Fibroblast of lung (primary cell): ENCODE results near the gene TLR1. TPM values are rescaled to one million over a fixed set of nuclear protein-coding genes. Genes with fewer than 3 reads are reported as not detected.

ENCODE experiments used
- DNase-seq, 2 donors: peaks; one replicate each; pipeline versions ENCODE4 v3.0.0 to v3.0.0-alpha.2; 2010; ENCODE audit warnings: low read depth in 2 of 2
- H2AFZ ChIP-seq: 2 replicates; pipeline ENCODE4 v1.5.1; 2012; ENCODE audit warnings: low read length, control low read depth, inconsistent platforms
- H3K27ac ChIP-seq: 2 replicates; pipeline ENCODE4 v1.5.1; 2011; ENCODE audit warnings: low read length, control low read depth; ENCODE audit not compliant: insufficient read depth
- H3K27me3 ChIP-seq: 2 replicates; pipeline ENCODE4 v1.5.1; 2011; ENCODE audit warnings: mild to moderate bottlenecking, low read length; ENCODE audit not compliant: control insufficient read depth, insufficient read depth
- H3K36me3 ChIP-seq: 2 replicates; pipeline ENCODE4 v1.5.1; 2011; ENCODE audit warnings: low read length; ENCODE audit not compliant: control insufficient read depth, insufficient read depth
- H3K4me1 ChIP-seq: 2 replicates; pipeline ENCODE4 v1.5.1; 2011; ENCODE audit warnings: low read length; ENCODE audit not compliant: control insufficient read depth, insufficient read depth; ENCODE audit errors: extremely low read depth
- H3K4me2 ChIP-seq: 2 replicates; pipeline ENCODE4 v1.5.1; 2011; ENCODE audit warnings: low read length, control low read depth; ENCODE audit not compliant: insufficient read depth; ENCODE audit errors: extremely low read depth
- H3K4me3 ChIP-seq, 4 experiments: fragments of 200-600 bp in 1 of 4; sonication (generic) in 1 of 4; replicated peaks in 1 of 4; 2 replicates each; pipeline ENCODE4 v1.5.1; 2011 to 2016; ENCODE audit warnings: low read length in 4 of 4, low read depth in 3 of 4, mild to moderate bottlenecking in 3 of 4, control low read depth in 2 of 4, inconsistent platforms in 1 of 4, mixed read lengths in 1 of 4; ENCODE audit not compliant: insufficient read depth in 1 of 4; ENCODE audit errors: control extremely low read depth in 1 of 4
- H3K79me2 ChIP-seq: 2 replicates; pipeline ENCODE4 v1.5.1; 2012; ENCODE audit warnings: mild to moderate bottlenecking, low read length, inconsistent platforms; ENCODE audit not compliant: control insufficient read depth, insufficient read depth
- H3K9ac ChIP-seq: 2 replicates; pipeline ENCODE4 v1.5.1; 2011; ENCODE audit warnings: mild to moderate bottlenecking, low read length, control low read depth; ENCODE audit not compliant: insufficient read depth
- H3K9me3 ChIP-seq: 2 replicates; pipeline ENCODE4 v1.5.1; 2012; ENCODE audit warnings: low read depth, low read length; ENCODE audit not compliant: control insufficient read depth, insufficient read depth
- H4K20me1 ChIP-seq: 2 replicates; pipeline ENCODE4 v1.5.1; 2011; ENCODE audit warnings: low read length; ENCODE audit not compliant: control insufficient read depth, insufficient read depth; ENCODE audit errors: extremely low read depth
- EZH2 ChIP-seq: IDR thresholded peaks from 2 replicates; pipeline ENCODE4 v1.5.1; 2012; ENCODE audit warnings: low read length, control low read depth, mild to moderate bottlenecking; ENCODE audit errors: missing control alignments
- polyA plus RNA-seq, 2 donors: library from polyadenylated mRNA; depleted of rRNA in 1 of 2; stranded (reverse) in 1 of 2; unstranded in 1 of 2; fragments of >200 nt; gene quantifications; 2 replicates each; pipeline ENCODE4 v1.2.1, GENCODE V29; 2011 to 2012; ENCODE audit warnings: missing spikeins in 1 of 2
- total RNA-seq: library from RNA; depleted of rRNA; stranded (reverse); fragments of >200 nt; gene quantifications from 2 replicates; pipeline ENCODE4 v1.2.1, GENCODE V29; 2014
- TF ChIP-seq, protein P1 (sequence below), 2 donors: IDR thresholded peaks in 1 of 2; conservative IDR thresholded peaks in 1 of 2; 1 replicate in 1 of 2; 2 replicates in 1 of 2; pipeline ENCODE4 v1.5.1; 2011 to 2012; ENCODE audit warnings: low read length in 2 of 2, control low read depth in 1 of 2, inconsistent platforms in 1 of 2, low read depth in 1 of 2, mild to moderate bottlenecking in 1 of 2

Gene TLR1
- total and polyA plus RNA-seq, 2 donors (not counting 1 experiment from before 2014, with no cell fraction given): 0.77 to 1.7 TPM

DNA sequence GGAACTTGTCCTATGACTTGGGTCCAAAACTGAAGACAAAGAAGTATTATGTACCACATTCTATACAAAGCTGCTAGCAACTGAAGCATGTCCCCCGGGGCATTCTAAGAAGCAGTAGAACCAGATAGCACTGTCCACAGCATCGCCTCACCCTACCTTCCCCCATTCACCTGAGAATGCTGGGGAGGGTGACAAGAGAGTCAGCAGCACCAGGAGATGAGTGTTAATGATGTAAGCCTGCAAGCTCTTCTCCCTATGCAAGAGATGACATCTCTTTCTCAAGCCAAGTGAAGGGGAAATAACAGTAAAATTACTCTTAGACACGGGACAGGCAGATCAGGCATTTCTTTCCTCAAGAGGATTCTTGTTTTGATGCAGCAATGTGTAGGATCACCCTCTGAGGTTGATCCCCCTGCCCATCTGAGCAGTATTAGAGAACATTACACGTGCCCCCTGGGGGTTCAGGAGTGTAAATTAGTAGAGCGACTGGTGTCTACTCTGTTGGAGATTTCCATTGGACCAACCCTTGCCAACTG lies 13.9 kb upstream of the TLR1 start:
- Histone ChIP-seq H3K27me3 (no peaks in the 10 kb centered on the region), H3K4me3 (no peak overlapping the region), H3K4me1 (no peaks in the 10 kb centered on the region), H3K9me3 (no peaks in the 10 kb centered on the region), H3K4me2 (no peak overlapping the region), H3K9ac (no peak overlapping the region), H2AFZ (no peak overlapping the region), H3K79me2 (no peaks in the 10 kb centered on the region), H4K20me1 (no peaks in the 10 kb centered on the region), H3K27ac (no peak overlapping the region), H3K36me3 (no peaks in the 10 kb centered on the region)
- TF ChIP-seq, protein P1, sequence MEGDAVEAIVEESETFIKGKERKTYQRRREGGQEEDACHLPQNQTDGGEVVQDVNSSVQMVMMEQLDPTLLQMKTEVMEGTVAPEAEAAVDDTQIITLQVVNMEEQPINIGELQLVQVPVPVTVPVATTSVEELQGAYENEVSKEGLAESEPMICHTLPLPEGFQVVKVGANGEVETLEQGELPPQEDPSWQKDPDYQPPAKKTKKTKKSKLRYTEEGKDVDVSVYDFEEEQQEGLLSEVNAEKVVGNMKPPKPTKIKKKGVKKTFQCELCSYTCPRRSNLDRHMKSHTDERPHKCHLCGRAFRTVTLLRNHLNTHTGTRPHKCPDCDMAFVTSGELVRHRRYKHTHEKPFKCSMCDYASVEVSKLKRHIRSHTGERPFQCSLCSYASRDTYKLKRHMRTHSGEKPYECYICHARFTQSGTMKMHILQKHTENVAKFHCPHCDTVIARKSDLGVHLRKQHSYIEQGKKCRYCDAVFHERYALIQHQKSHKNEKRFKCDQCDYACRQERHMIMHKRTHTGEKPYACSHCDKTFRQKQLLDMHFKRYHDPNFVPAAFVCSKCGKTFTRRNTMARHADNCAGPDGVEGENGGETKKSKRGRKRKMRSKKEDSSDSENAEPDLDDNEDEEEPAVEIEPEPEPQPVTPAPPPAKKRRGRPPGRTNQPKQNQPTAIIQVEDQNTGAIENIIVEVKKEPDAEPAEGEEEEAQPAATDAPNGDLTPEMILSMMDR (conservative IDR thresholded peaks at IDR 0.05 in 1 of 2, IDR thresholded peaks at IDR 0.05 in 1 of 2; ENCODE audit: low read depth in 1 of 2, low read length in 2 of 2): no peak
- TF ChIP-seq EZH2: no peak
- DNase-seq: no peak

DNA sequence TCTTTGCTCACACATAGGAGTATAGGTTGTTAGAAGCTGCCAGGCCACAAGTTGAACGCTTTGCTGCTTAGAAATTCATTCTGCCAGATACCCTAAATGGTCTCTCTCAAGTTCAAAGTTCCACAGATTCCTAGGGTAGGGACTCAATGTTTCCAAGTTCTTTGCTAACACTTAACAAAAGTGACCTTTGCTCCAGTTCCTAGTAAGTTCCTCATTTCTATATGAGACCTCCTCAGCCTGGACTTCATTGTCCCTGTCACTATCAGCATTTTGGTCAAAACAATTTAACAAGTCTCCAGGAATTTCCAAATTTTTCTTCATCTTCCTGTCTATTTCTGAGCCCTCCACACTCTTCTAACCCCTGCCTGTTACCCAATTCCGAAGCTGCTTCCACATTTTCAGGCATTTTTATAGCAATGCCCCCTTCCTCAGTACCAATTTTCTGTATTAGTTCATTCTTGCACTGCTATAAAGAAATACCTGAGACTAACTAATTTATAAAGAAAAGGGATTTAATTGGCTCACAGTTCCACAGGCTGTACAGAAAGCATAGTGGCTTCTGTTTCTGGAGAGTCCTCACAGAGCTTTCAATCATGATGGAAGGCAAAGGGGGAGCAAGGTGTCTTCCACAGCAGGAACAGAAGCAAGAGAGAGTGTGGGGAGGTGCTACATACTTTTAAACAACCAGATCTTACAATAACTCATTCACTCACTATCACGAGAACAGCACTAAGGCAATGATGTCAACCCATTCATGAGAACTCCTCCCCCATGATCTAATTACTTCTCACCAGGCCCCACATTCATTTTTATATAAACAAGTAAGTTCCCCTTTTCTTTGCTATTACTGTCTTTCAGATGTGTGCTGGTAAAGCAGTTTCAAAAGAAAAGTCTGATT lies 11.5 kb upstream of the TLR1 start:
- Histone ChIP-seq H3K4me2 (no peak overlapping the region), H4K20me1 (no peaks in the 10 kb centered on the region), H3K27me3 (no peaks in the 10 kb centered on the region), H3K4me1 (no peaks in the 10 kb centered on the region), H3K4me3 (no peak overlapping the region), H2AFZ (no peak overlapping the region), H3K9me3 (no peaks in the 10 kb centered on the region), H3K36me3 (no peaks in the 10 kb centered on the region), H3K27ac (no peak overlapping the region), H3K9ac (no peak overlapping the region), H3K79me2 (no peaks in the 10 kb centered on the region)
- DNase-seq: peak; percentile 30 to 35
- TF ChIP-seq EZH2: no peak
- TF ChIP-seq, protein P1 (conservative IDR thresholded peaks at IDR 0.05 in 1 of 2, IDR thresholded peaks at IDR 0.05 in 1 of 2; ENCODE audit: low read depth in 1 of 2, low read length in 2 of 2): no peak

DNA sequence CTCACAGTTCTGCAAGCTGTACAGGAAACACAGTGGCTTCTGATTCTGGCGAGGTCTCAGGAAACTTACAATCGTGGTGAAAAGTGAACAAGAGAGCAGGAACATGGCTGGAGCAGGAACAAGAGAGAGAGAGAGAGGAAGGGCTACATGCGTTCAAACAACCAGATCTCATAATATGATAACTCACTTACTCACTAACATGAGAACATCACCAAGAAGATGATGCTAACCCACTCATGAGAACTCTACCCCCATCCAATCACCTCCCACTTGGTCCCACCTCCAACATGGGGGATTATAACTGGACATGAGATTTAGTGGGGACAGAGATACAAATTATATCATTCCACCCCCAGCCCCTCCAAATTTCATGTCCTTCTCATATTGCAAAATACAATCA lies 9.8 kb upstream of the TLR1 start:
- H3K9ac ChIP-seq: no peak overlapping the region
- no peak overlapping the region for H3K27ac ChIP-seq
- no peak overlapping the region for H3K4me3 ChIP-seq
- no peaks in the 10 kb centered on the region for H3K27me3 ChIP-seq
- H2AFZ ChIP-seq: no peak overlapping the region
- TF ChIP-seq, protein P1 (conservative IDR thresholded peaks at IDR 0.05 in 1 of 2, IDR thresholded peaks at IDR 0.05 in 1 of 2; ENCODE audit: low read depth in 1 of 2, low read length in 2 of 2): no peak
- TF ChIP-seq EZH2: no peak
- no peaks in the 10 kb centered on the region for H4K20me1 ChIP-seq
- no peak overlapping the region for H3K4me2 ChIP-seq
- H3K9me3 ChIP-seq: no peaks in the 10 kb centered on the region
- DNase-seq: no peak
- no peaks in the 10 kb centered on the region for H3K79me2 ChIP-seq
- H3K4me1 ChIP-seq: no peaks in the 10 kb centered on the region
- no peaks in the 10 kb centered on the region for H3K36me3 ChIP-seq
